Calu3 (cell line): ENCODE measurements around the gene LUC7L2. TPM values are rescaled to one million over a fixed set of nuclear protein-coding genes. Genes with fewer than 3 reads are reported as not detected.

Experiments
- BruUV-seq: library from RNA; stranded (reverse); fragments of 400-500 nt; replicated peaks from 2 replicates; lab custom pipeline; 2021; lab: Mats Ljungman, UMichigan
- CTCF ChIA-PET: fragments of 300-600 bp; sonication (Branson Sonifier 250); formaldehyde crosslinking; loops from one replicate; lab custom pipeline; 2022; ENCODE audit warnings: antibody characterized with exemption; lab: Charles Lee
- DNase-seq: peaks from one replicate; pipeline ENCODE4 v3.0.0; 2022
- H3K27ac Mint-ChIP-seq: one replicate; pipeline ENCODE4 v1.8.0; 2022; ENCODE audit warnings: mixed read lengths; ENCODE audit not compliant: unreplicated experiment
- H3K27me3 Mint-ChIP-seq: one replicate; pipeline ENCODE4 v1.8.0; 2022; ENCODE audit warnings: mixed read lengths; ENCODE audit not compliant: unreplicated experiment
- H3K36me3 Mint-ChIP-seq: one replicate; pipeline ENCODE4 v1.8.0; 2022; ENCODE audit warnings: mild to moderate bottlenecking, moderate library complexity, mixed read lengths; ENCODE audit not compliant: insufficient read depth, unreplicated experiment
- H3K4me1 Mint-ChIP-seq: one replicate; pipeline ENCODE4 v1.8.0; 2022; ENCODE audit warnings: mild to moderate bottlenecking, low read depth, mixed read lengths; ENCODE audit not compliant: unreplicated experiment
- H3K4me3 Mint-ChIP-seq: one replicate; pipeline ENCODE4 v1.8.0; 2022; ENCODE audit warnings: mild to moderate bottlenecking, low read depth, moderate library complexity, mixed read lengths; ENCODE audit not compliant: unreplicated experiment
- H3K9me3 Mint-ChIP-seq: one replicate; pipeline ENCODE4 v1.8.0; 2022; ENCODE audit warnings: low read depth, mixed read lengths; ENCODE audit not compliant: unreplicated experiment
- intact Hi-C: fragments of 100-400 bp; cut with micrococcal nuclease; formaldehyde crosslinking; loops from one replicate; pipeline ENCODE4 v1.10.0; 2022; ENCODE audit not compliant: unreplicated experiment
- total RNA-seq: library from RNA; stranded (reverse); gene quantifications from 2 replicates; pipeline ENCODE4 v1.2.3, GENCODE V29; 2022
- TF ChIP-seq, protein P1 (sequence below): fragments of 200-600 bp; IDR thresholded peaks from one replicate; pipeline ENCODE4 v1.8.0; 2022; ENCODE audit warnings: antibody characterized with exemption; ENCODE audit not compliant: unreplicated experiment

The LUC7L2 gene
- total RNA-seq, 1 experiment from 2014 or later = 88.8 TPM

DNA sequence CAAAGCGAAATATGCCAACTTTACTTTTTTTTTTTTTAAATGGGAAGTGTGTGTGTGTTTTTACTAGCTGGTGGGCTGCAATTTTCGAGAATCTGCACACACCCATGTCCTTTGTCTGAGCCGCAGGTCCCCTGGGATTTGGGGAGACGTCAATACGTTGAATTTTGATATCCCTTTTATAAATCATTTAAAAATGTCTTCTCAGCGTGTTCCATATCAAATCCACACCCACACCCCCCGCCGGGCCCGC is 19.0 kb upstream of the LUC7L2 start:
- peak overlapping the region; percentile 94 for H3K4me3 Mint-ChIP-seq
- TF ChIP-seq, protein P1, sequence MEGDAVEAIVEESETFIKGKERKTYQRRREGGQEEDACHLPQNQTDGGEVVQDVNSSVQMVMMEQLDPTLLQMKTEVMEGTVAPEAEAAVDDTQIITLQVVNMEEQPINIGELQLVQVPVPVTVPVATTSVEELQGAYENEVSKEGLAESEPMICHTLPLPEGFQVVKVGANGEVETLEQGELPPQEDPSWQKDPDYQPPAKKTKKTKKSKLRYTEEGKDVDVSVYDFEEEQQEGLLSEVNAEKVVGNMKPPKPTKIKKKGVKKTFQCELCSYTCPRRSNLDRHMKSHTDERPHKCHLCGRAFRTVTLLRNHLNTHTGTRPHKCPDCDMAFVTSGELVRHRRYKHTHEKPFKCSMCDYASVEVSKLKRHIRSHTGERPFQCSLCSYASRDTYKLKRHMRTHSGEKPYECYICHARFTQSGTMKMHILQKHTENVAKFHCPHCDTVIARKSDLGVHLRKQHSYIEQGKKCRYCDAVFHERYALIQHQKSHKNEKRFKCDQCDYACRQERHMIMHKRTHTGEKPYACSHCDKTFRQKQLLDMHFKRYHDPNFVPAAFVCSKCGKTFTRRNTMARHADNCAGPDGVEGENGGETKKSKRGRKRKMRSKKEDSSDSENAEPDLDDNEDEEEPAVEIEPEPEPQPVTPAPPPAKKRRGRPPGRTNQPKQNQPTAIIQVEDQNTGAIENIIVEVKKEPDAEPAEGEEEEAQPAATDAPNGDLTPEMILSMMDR = no peak
- no peak for DNase-seq
- H3K4me1 Mint-ChIP-seq = peaks cover 25% of the 10 kb centered on the region
- no TSS peak for BruUV-seq
- intact Hi-C loops = loop anchor here (1.0 kb wide), 1 partner anchor 19 kb away; the partner anchor contains the start of gene LUC7L2
- H3K27ac Mint-ChIP-seq = peak overlapping the region; percentile 100
- H3K27me3 Mint-ChIP-seq = peaks cover 13% of the 10 kb centered on the region
- H3K36me3 Mint-ChIP-seq = peaks cover 31% of the 10 kb centered on the region
- CTCF ChIA-PET = no interaction called here
- peaks cover 4% of the 10 kb centered on the region for H3K9me3 Mint-ChIP-seq

DNA sequence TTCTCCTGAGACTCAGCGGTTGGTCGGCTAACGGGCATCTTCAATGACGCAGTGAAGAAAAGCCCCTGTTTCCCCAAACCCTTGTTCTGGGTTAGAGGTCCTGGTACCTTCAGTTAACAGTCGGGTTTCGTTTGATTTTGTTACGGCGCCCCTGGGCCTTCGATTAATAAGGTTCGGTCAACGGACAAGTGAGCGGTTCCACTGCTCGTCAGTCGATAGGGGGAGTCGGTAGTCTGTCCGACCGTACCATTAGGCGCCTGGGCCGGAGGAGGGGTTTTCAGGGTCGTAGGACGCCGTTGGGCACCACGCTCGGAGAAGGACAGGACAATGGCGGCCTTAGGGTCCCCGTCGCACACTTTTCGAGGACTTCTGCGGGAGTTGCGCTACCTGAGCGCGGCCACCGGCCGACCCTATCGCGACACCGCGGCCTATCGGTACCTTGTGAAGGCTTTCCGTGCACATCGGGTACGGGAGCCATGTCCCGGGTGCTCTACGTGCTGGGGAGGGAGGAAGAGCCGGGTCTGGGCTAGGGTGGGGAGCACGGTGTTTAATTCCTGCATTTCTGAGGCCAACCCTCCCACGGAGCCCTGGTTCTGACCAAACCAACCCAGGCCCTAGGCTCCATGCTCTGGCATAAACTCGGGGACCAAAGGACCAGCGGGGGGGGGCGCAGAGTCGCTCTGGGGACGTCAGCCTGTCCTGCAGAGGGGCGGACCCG is 18.5 kb upstream of the LUC7L2 start, which contains the start of gene FMC1:
FMC1 (plus strand) TSS at position 280 of the 718 bp plus-strand sequence; CDS start at position 328, 48 bp downstream.
- DNase-seq = peak; percentile 90
- Mint-ChIP-seq H3K4me3 (peak within 1 kb of the TSS; percentile 94), H3K27me3 (peaks cover 13% of the 10 kb centered on the region), H3K4me1 (peaks cover 25% of the 10 kb centered on the region), H3K27ac (peak within 1 kb of the TSS; percentile 100), H3K36me3 (peaks cover 36% of the 10 kb centered on the region), H3K9me3 (peaks cover 4% of the 10 kb centered on the region)
- intact Hi-C loops = loop anchor here (1.0 kb wide), 1 partner anchor 18 kb away; the partner anchor contains the start of gene LUC7L2
- TSS peak; percentile 87 for BruUV-seq
- TF ChIP-seq, protein P1 = peak; percentile 34
- CTCF ChIA-PET = no interaction called here

GRCh38 chr7:139341776-139342226 is 17.9 kb upstream of the LUC7L2 start:
- TSS peak; percentile 61 for BruUV-seq
- no peak for DNase-seq
- H3K4me1 Mint-ChIP-seq = peaks cover 25% of the 10 kb centered on the region
- peaks cover 13% of the 10 kb centered on the region for H3K27me3 Mint-ChIP-seq
- intact Hi-C loops = loop anchor here (1.0 kb wide), 1 partner anchor 18 kb away; the partner anchor contains the start of gene LUC7L2
- peak overlapping the region; percentile 100 for H3K27ac Mint-ChIP-seq
- peak overlapping the region; percentile 94 for H3K4me3 Mint-ChIP-seq
- H3K9me3 Mint-ChIP-seq = peaks cover 4% of the 10 kb centered on the region
- TF ChIP-seq, protein P1 = no peak
- CTCF ChIA-PET = no interaction called here
- H3K36me3 Mint-ChIP-seq = peaks cover 41% of the 10 kb centered on the region

DNA sequence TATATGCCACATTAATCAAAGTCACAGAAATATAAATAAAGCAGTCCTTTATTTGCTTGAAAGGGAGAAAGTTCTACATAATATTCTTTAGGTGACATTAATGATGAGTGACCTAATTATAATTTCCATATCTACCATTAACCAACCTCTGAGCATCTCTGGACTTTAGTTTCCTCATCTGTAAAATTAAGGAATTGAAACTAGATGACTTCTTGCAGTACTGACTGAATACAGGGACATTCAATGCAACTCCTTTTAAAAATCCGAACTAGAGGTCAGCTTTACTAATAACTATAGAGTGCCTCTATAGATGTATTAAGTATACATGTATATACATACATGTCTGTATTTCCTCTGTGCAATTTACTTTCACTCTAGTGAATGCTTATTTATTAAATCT is 14.7 kb upstream of the LUC7L2 start:
- H3K27ac Mint-ChIP-seq = no peak overlapping the region
- CTCF ChIA-PET = no interaction called here
- H3K4me1 Mint-ChIP-seq = peaks cover 16% of the 10 kb centered on the region
- no peak overlapping the region for H3K4me3 Mint-ChIP-seq
- H3K36me3 Mint-ChIP-seq = peaks cover 41% of the 10 kb centered on the region
- TF ChIP-seq, protein P1 = no peak
- H3K9me3 Mint-ChIP-seq = no peaks in the 10 kb centered on the region
- DNase-seq = no peak
- BruUV-seq = no TSS peak
- H3K27me3 Mint-ChIP-seq = peaks cover 10% of the 10 kb centered on the region
- intact Hi-C loops = no loop called here
